Mesendoderm (in vitro differentiated cells): ENCODE data around the gene RAPGEF4.
A peak's percentile ranks its signal among the peaks of the same experiment; 100 is the strongest.

Source experiments
- DNase-seq: peaks from one replicate; pipeline ENCODE4 v3.0.0; 2013
- H2AK5ac ChIP-seq: 2 replicates; pipeline ENCODE4 v1.6.1; 2013; ENCODE audit warnings: low read length, inconsistent platforms
- H2BK120ac ChIP-seq: 2 replicates; pipeline ENCODE4 v1.6.1; 2013; ENCODE audit warnings: low read depth, mild to moderate bottlenecking, low read length, moderate library complexity, mixed read lengths
- H2BK15ac ChIP-seq: replicated peaks from 2 replicates; pipeline ENCODE4 v1.6.1; 2013; ENCODE audit warnings: low read depth, mild to moderate bottlenecking, moderate library complexity
- H2BK5ac ChIP-seq: 2 replicates; pipeline ENCODE4 v1.6.1; 2013; ENCODE audit warnings: low read length, inconsistent platforms
- H3K18ac ChIP-seq: 2 replicates; pipeline ENCODE4 v1.6.1; 2013; ENCODE audit warnings: mild to moderate bottlenecking, low read length, mixed read lengths
- H3K23ac ChIP-seq: one replicate; pipeline ENCODE4 v1.6.1; 2013; ENCODE audit warnings: low read length
- H3K27ac ChIP-seq: 2 replicates; pipeline ENCODE4 v1.5.1; 2013; ENCODE audit warnings: low read depth, mild to moderate bottlenecking, inconsistent platforms, low read length, moderate library complexity
- H3K27me3 ChIP-seq: 2 replicates; pipeline ENCODE4 v1.6.1; 2013; ENCODE audit warnings: low read length, control low read depth, mild to moderate bottlenecking, inconsistent platforms; ENCODE audit not compliant: insufficient read depth, poor library complexity
- H3K36me3 ChIP-seq: 2 replicates; pipeline ENCODE4 v1.6.1; 2013; ENCODE audit warnings: low read length, inconsistent platforms; ENCODE audit not compliant: control insufficient read depth, insufficient read depth
- H3K4ac ChIP-seq: one replicate; pipeline ENCODE4 v1.6.1; 2013; ENCODE audit warnings: low read depth, mild to moderate bottlenecking, low read length, moderate library complexity
- H3K4me1 ChIP-seq: 2 replicates; pipeline ENCODE4 v1.6.1; 2013; ENCODE audit warnings: low read depth, low read length, inconsistent platforms; ENCODE audit not compliant: control insufficient read depth
- H3K4me2 ChIP-seq: 2 replicates; pipeline ENCODE4 v1.6.1; 2013; ENCODE audit warnings: low read length
- H3K4me3 ChIP-seq: 2 replicates; pipeline ENCODE4 v1.5.1; 2013; ENCODE audit warnings: mild to moderate bottlenecking, low read length
- H3K56ac ChIP-seq: one replicate; pipeline ENCODE4 v1.6.1; 2013; ENCODE audit warnings: low read length
- H3K79me1 ChIP-seq: 2 replicates; pipeline ENCODE4 v1.6.1; 2013; ENCODE audit warnings: low read length, inconsistent platforms
- H3K79me2 ChIP-seq: 2 replicates; pipeline ENCODE4 v1.6.1; 2013; ENCODE audit warnings: mild to moderate bottlenecking, low read length; ENCODE audit not compliant: control insufficient read depth, insufficient read depth
- H3K9ac ChIP-seq: 2 replicates; pipeline ENCODE4 v1.6.1; 2013; ENCODE audit warnings: low read length, inconsistent platforms
- H4K5ac ChIP-seq: one replicate; pipeline ENCODE4 v1.6.1; 2013; ENCODE audit warnings: low read length
- H4K8ac ChIP-seq: one replicate; pipeline ENCODE4 v1.6.1; 2013; ENCODE audit warnings: low read depth, mild to moderate bottlenecking, control low read depth, low read length, moderate library complexity
- WGBS: extraction: QIAGEN DNeasy Blood & Tissue Kit; methylation state at CpG from one replicate; pipeline ENCODE4 v1.1.7; 2013; ENCODE audit warnings: low lambda C conversion rate, missing lambda C conversion rate; ENCODE audit not compliant: insufficient coverage; ENCODE audit errors: extremely low coverage; 5-methylcytosine and 5-hydroxymethylcytosine counted together

The RAPGEF4 gene

GRCh38 chr2:172709566-172710291, 25.9 kb upstream of the RAPGEF4 start:
- DNase-seq: no peak
- no peak overlapping the region for H4K5ac ChIP-seq
- H3K18ac ChIP-seq: no peak overlapping the region
- no peaks in the 10 kb centered on the region for H3K79me2 ChIP-seq
- no peaks in the 10 kb centered on the region for H3K79me1 ChIP-seq
- no peak overlapping the region for H4K8ac ChIP-seq
- H3K27me3 ChIP-seq: no peaks in the 10 kb centered on the region
- H2AK5ac ChIP-seq: no peak overlapping the region
- no peak overlapping the region for H3K4ac ChIP-seq
- H2BK5ac ChIP-seq: no peak overlapping the region
- no peaks in the 10 kb centered on the region for H3K4me1 ChIP-seq
- WGBS: no CpG with 5 or more reads among the region's 11 CpGs
- no peak overlapping the region for H3K4me3 ChIP-seq
- H2BK15ac ChIP-seq: no peak overlapping the region
- no peaks in the 10 kb centered on the region for H3K36me3 ChIP-seq
- H3K4me2 ChIP-seq: no peak overlapping the region
- H3K27ac ChIP-seq: no peak overlapping the region
- H3K9ac ChIP-seq: no peak overlapping the region
- no peak overlapping the region for H2BK120ac ChIP-seq
- H3K56ac ChIP-seq: no peak overlapping the region
- H3K23ac ChIP-seq: no peak overlapping the region

- Histone ChIP-seq H3K4me2 (no peak overlapping the region), H3K36me3 (no peaks in the 10 kb centered on the region), H4K5ac (no peak overlapping the region), H2BK15ac (no peak overlapping the region), H2BK120ac (no peak overlapping the region), H3K4me1 (no peaks in the 10 kb centered on the region), H4K8ac (no peak overlapping the region), H3K56ac (no peak overlapping the region), H3K4ac (no peak overlapping the region), H3K27me3 (no peaks in the 10 kb centered on the region), H2BK5ac (no peak overlapping the region), H3K79me2 (no peaks in the 10 kb centered on the region), H3K9ac (no peak overlapping the region), H2AK5ac (no peak overlapping the region), H3K23ac (no peak overlapping the region), H3K27ac (no peak overlapping the region), H3K18ac (no peak overlapping the region), H3K79me1 (no peaks in the 10 kb centered on the region), H3K4me3 (no peak overlapping the region)
- peak; percentile 55 for DNase-seq
- WGBS: no CpG with 5 or more reads among the region's 2 CpGs
Measured at GRCh38 chr2:172710584-172711047, 25.0 kb upstream of the RAPGEF4 start.

- H3K4ac ChIP-seq: no peak overlapping the region
- H3K79me2 ChIP-seq: no peaks in the 10 kb centered on the region
- no peak overlapping the region for H3K18ac ChIP-seq
- H3K27me3 ChIP-seq: no peaks in the 10 kb centered on the region
- no peak overlapping the region for H3K4me2 ChIP-seq
- H2BK5ac ChIP-seq: no peak overlapping the region
- no peak overlapping the region for H4K8ac ChIP-seq
- no peak overlapping the region for H3K23ac ChIP-seq
- no peaks in the 10 kb centered on the region for H3K79me1 ChIP-seq
- no peak overlapping the region for H2BK15ac ChIP-seq
- WGBS: no CpG with 5 or more reads among the region's 1 CpG
- no peak overlapping the region for H3K27ac ChIP-seq
- no peak overlapping the region for H3K9ac ChIP-seq
- no peak overlapping the region for H2BK120ac ChIP-seq
- no peaks in the 10 kb centered on the region for H3K4me1 ChIP-seq
- no peak overlapping the region for H2AK5ac ChIP-seq
- no peaks in the 10 kb centered on the region for H3K36me3 ChIP-seq
- DNase-seq: no peak
- no peak overlapping the region for H3K4me3 ChIP-seq
- no peak overlapping the region for H4K5ac ChIP-seq
- H3K56ac ChIP-seq: no peak overlapping the region
Measured at GRCh38 chr2:172711110-172711509, 24.5 kb upstream of the RAPGEF4 start.

- H3K4ac ChIP-seq: no peak overlapping the region
- H3K56ac ChIP-seq: no peak overlapping the region
- no peak overlapping the region for H4K5ac ChIP-seq
- no peak overlapping the region for H2BK15ac ChIP-seq
- no peak overlapping the region for H3K4me2 ChIP-seq
- H3K79me2 ChIP-seq: no peaks in the 10 kb centered on the region
- H2AK5ac ChIP-seq: no peak overlapping the region
- H3K79me1 ChIP-seq: no peaks in the 10 kb centered on the region
- no peak for DNase-seq
- H2BK120ac ChIP-seq: no peak overlapping the region
- no peak overlapping the region for H2BK5ac ChIP-seq
- H3K9ac ChIP-seq: no peak overlapping the region
- H3K23ac ChIP-seq: no peak overlapping the region
- H3K36me3 ChIP-seq: no peaks in the 10 kb centered on the region
- H4K8ac ChIP-seq: no peak overlapping the region
- H3K18ac ChIP-seq: no peak overlapping the region
- no peak overlapping the region for H3K27ac ChIP-seq
- no peaks in the 10 kb centered on the region for H3K4me1 ChIP-seq
- no peaks in the 10 kb centered on the region for H3K27me3 ChIP-seq
- WGBS: no CpG with 5 or more reads among the region's 13 CpGs
- no peak overlapping the region for H3K4me3 ChIP-seq
Measured at GRCh38 chr2:172712251-172712650, 23.4 kb upstream of the RAPGEF4 start.

- Histone ChIP-seq H3K9ac (no peak overlapping the region), H3K18ac (no peak overlapping the region), H3K79me1 (no peaks in the 10 kb centered on the region), H3K4me2 (no peak overlapping the region), H3K36me3 (no peaks in the 10 kb centered on the region), H3K79me2 (no peaks in the 10 kb centered on the region), H3K27ac (no peak overlapping the region), H2AK5ac (no peak overlapping the region), H3K23ac (no peak overlapping the region), H3K4me3 (no peak overlapping the region), H3K56ac (no peak overlapping the region), H4K8ac (no peak overlapping the region), H2BK5ac (no peak overlapping the region), H3K4me1 (no peaks in the 10 kb centered on the region), H2BK120ac (no peak overlapping the region), H3K4ac (no peak overlapping the region), H3K27me3 (no peaks in the 10 kb centered on the region), H4K5ac (no peak overlapping the region), H2BK15ac (no peak overlapping the region)
- no peak for DNase-seq
- no CpG with 5 or more reads among the region's 16 CpGs for WGBS
Measured at GRCh38 chr2:172713365-172713875, 22.2 kb upstream of the RAPGEF4 start.

GRCh38 chr2:172722481-172722880, 13.2 kb upstream of the RAPGEF4 start:
- no peak overlapping the region for H2BK120ac ChIP-seq
- WGBS: no CpG with 5 or more reads among the region's 2 CpGs
- H4K8ac ChIP-seq: no peak overlapping the region
- no peak overlapping the region for H2BK5ac ChIP-seq
- no peak overlapping the region for H3K27ac ChIP-seq
- H3K18ac ChIP-seq: no peak overlapping the region
- no peaks in the 10 kb centered on the region for H3K79me1 ChIP-seq
- H3K4me2 ChIP-seq: no peak overlapping the region
- no peak for DNase-seq
- no peak overlapping the region for H3K9ac ChIP-seq
- no peak overlapping the region for H3K4ac ChIP-seq
- H2AK5ac ChIP-seq: no peak overlapping the region
- no peak overlapping the region for H3K4me3 ChIP-seq
- no peak overlapping the region for H2BK15ac ChIP-seq
- H3K36me3 ChIP-seq: no peaks in the 10 kb centered on the region
- no peak overlapping the region for H3K23ac ChIP-seq
- H3K56ac ChIP-seq: no peak overlapping the region
- no peaks in the 10 kb centered on the region for H3K79me2 ChIP-seq
- no peaks in the 10 kb centered on the region for H3K27me3 ChIP-seq
- no peak overlapping the region for H4K5ac ChIP-seq
- H3K4me1 ChIP-seq: no peaks in the 10 kb centered on the region
